GM18502 (cell line): ENCODE results near the gene PSMB10.

Experiments
- ATAC-seq: cut with Tn5 transposase; IDR thresholded peaks from one replicate; pipeline ENCODE4 v1.9.1; 2021; ENCODE audit warnings: mild to moderate bottlenecking; ENCODE audit not compliant: unreplicated experiment, poor library complexity

PSMB10 gene

GRCh38 chr16:67901734-67902133, 34.9 kb downstream of the PSMB10 start:
- no peak for ATAC-seq

DNA sequence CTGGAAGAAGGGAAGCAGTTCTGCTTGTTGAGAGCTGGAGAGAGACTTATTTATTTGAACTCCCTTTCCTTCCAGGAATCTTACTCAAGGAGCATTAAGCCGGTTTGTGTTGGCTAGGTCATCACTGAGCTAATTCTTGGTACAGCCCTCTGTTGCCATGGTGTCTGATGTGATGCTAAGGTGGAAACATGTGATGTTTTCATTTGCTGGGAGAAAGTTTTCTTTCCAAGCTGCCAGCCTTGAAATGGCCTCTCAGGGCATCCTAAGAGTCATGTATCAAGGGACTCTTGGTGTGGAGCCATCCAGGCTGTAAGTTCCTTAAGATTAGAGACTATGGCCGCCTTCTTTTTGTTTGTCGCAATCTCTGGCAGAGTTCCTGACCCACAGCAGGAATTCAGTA, 39.4 kb downstream of the PSMB10 start:
- no peak for ATAC-seq

DNA sequence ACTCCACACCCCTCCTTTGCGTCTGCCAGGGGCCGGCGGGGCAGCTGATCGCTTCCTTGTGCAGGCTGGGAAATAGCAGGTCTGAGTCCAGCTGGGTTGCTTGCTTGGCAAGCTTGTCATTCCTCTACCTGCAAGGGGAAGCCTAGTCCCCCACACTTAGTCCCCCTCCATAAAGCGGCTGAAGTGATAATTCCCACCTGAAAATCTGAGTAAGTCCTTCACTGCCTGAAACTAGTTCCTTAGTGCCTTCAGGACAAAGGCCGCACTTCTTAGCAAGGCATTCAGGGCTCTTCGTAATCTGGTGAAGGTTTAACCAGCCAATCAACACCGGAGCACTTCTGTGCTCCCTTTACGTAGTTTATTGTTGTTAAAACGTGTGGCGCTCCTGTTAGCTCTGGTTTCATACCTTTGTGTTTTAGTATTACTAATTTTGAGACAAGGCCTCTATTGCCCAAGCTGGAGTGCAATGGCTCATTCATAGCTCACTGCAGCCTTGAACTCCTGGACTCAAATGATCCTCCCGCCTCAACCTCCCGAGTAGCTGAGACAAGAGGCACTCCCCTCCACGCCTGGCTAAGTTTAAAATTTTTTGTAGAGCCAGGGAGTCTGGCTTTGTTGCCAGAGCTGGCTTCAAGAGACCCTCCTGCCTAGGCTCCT, 42.8 kb downstream of the PSMB10 start:
- ATAC-seq: no peak

GRCh38 chr16:67892899-67893742, 43.5 kb downstream of the PSMB10 start, which contains the start of gene PSKH1:
Gene PSKH1, plus strand, starts transcription at chr16:67893254. Its CDS starts 15,496 bp downstream, at chr16:67908750.
- ATAC-seq: peak; percentile 88

GRCh38 chr16:67892375-67892774, 44.3 kb downstream of the PSMB10 start:
- ATAC-seq: no peak

DNA sequence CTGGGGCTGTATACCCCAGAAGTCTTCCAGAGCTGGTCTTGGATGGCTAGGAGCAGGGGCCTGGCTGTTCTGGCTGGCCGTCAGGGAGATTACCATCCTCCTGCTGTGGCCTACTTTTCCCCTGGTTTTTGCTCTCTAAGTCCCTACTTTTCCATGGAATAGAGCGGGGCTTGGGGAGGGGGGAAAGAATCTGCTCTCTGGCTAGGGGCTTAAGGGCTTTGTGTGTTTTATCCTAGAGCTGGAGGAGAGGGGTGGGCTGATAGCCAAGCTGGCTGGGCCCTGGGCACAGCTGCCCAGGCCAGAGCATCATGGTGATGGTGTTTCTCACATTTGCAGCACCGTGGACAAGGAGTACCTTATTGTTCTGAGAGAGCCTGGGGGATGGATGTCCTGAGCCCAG, 48.3 kb downstream of the PSMB10 start:
- ATAC-seq: no peak

DNA sequence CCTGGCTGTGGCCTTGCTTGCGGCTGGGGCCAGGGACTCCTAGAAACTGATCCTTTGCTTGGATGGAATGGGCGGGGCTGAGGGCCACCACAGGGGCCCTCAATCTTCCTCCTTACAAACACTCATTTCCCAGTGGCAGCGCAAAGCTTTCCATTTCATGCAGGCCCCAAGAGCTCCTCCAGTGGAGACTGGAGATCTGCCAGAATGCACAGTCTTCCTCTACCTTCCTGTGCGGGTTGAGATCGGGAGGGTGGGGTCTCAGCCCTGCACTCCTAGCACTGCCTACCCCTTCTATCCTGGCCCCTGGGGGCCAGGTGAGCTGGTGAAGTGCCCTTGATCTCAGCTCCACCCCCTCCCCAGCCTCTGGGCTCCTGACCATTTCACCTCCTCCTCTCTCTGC, 50.3 kb downstream of the PSMB10 start:
- ATAC-seq: no peak

DNA sequence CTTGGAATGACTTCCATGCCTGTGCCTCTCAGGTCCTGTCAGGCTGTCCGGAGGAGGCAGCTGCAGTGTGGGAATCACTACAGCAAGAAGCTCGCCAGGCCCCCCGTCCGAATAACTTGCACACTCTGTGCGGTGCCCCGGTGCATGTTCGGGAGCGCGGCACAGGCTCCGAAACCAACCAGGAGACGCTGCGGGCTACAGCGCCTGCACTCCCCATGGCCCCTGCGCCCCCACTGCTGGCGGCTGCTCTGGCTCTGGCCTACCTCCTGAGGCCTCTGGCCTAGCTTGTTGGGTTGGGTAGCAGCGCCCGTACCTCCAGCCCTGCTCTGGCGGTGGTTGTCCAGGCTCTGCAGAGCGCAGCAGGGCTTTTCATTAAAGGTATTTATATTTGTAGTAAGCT, 50.7 kb downstream of the PSMB10 start:
- no peak for ATAC-seq

- no peak for ATAC-seq
Measured at GRCh38 chr16:67885545-67885944, 51.1 kb downstream of the PSMB10 start.

GRCh38 chr16:67884684-67885083, 52.0 kb downstream of the PSMB10 start, which contains the start of gene NRN1L:
Gene NRN1L, plus strand, starts transcription at chr16:67884885. Its CDS starts 19 bp downstream, at chr16:67884904.
- no peak for ATAC-seq
